ENCODE results near the gene MYO16. TPM values are rescaled to one million over a fixed set of nuclear protein-coding genes. Genes with fewer than 3 reads are reported as not detected.

MYO16 gene
- total and polyA plus RNA-seq, 2 of the 4 experiments (the other 2 are of a cell fraction), result under 0.01 to 0.03 TPM

DNA sequence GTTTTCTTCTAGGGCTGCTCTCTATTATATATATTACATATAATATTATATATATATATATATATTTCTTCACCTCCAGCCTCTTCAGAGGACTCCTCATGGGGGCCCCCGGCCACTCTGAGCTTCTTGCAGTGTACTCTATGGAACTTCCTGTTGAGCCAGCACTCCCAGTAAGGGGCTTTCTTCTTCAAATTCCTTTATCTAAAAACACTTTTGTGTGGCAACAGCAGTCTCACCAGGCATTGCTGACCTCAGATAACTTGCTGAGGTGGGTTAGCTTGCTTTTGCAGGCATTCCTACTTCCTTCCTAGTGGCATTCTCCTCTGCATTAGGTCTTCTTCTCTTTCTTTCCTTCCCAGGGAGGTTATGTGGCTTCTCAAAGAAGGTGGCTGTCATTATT, 381.5 kb downstream of the MYO16 start:
- Histone ChIP-seq H3K14ac (replicated peaks; ENCODE audit: low read depth, low read length) (no peak overlapping the region), H4K8ac (ENCODE audit: low read depth in 2 of 2, low read length in 2 of 2) (no peak overlapping the region), H3K18ac (ENCODE audit: low read depth, low read length) (no peak overlapping the region; the same call in 1 of the 2 replicates), H4K5ac (ENCODE audit: low read depth, low read length) (no peak overlapping the region; the same call in 1 of the 2 replicates), H3K36me3 (ENCODE audit: control insufficient read depth, insufficient read depth, low read length) (no peaks in the 10 kb centered on the region), H3K79me1 (ENCODE audit: low read depth in 1 of 2, low read length in 2 of 2) (no peaks in the 10 kb centered on the region), H2BK20ac (ENCODE audit: low read depth, low read length) (no peak overlapping the region), H3K9ac (ENCODE audit: low read depth, low read length) (no peak overlapping the region), H3K27ac (ENCODE audit: insufficient read depth, low read length) (no peak overlapping the region), H3K9me1 (ENCODE audit: insufficient read depth, low read length) (no peaks in the 10 kb centered on the region), H4K20me1 (ENCODE audit: insufficient read depth, low read length) (no peaks in the 10 kb centered on the region), H3K4me1 (ENCODE audit: control insufficient read depth, insufficient read depth, low read length) (peaks cover 3% of the 10 kb centered on the region; the same call in 1 of the 2 replicates), H3K4me3 (ENCODE audit: insufficient read depth, low read depth, low read length) (no peak overlapping the region), H2BK120ac (ENCODE audit: low read depth, low read length) (no peak overlapping the region), H3K27me3 (ENCODE audit: control insufficient read depth, insufficient read depth, low read length) (peaks cover 4% of the 10 kb centered on the region; the same call in 1 of the 2 replicates), H2BK15ac (ENCODE audit: low read depth, low read length) (no peak overlapping the region), H2AFZ (replicated peaks; ENCODE audit: low read length, poor library complexity) (no peak overlapping the region), H3K23ac (ENCODE audit: low read depth, low read length) (no peak overlapping the region), H2AK5ac (ENCODE audit: low read depth, low read length) (no peak overlapping the region), H3K4ac (ENCODE audit: low read depth, low read length) (no peak overlapping the region), H2AK9ac (replicated peaks; ENCODE audit: low read depth, low read length, poor library complexity) (no peak overlapping the region), H3K56ac (ENCODE audit: extremely low read depth, insufficient read depth, low read length) (no peak overlapping the region), H3K4me2 (ENCODE audit: low read depth, low read length) (0 out of 2 replicates have a peak overlapping the region, but pooled peaks have one; percentile 50), H4K91ac (ENCODE audit: insufficient read depth, low read depth, low read length) (no peak overlapping the region), H3K9me3 (ENCODE audit: control insufficient read depth, insufficient read depth, low read length) (no peaks in the 10 kb centered on the region), H2BK5ac (ENCODE audit: low read depth, low read length, poor library complexity, severe bottlenecking) (no peak overlapping the region)
- TF ChIP-seq MAFK (IDR thresholded peaks at IDR 0.05; ENCODE audit: low read depth, low read length) (no peak), BHLHE40 (IDR thresholded peaks at IDR 0.05; ENCODE audit: low read depth, low read length) (no peak), POLR2A (IDR thresholded peaks at IDR 0.05; ENCODE audit: low read depth, low read length) (no peak), RAD21 (IDR thresholded peaks at IDR 0.05; ENCODE audit: low read length) (no peak), FOS (IDR thresholded peaks at IDR 0.05; ENCODE audit: low read depth, low read length) (no peak), MXI1 (IDR thresholded peaks at IDR 0.05; ENCODE audit: borderline replicate concordance, low read depth, low read length) (no peak), MAZ (IDR thresholded peaks at IDR 0.05; ENCODE audit: borderline replicate concordance, low read depth, low read length) (no peak), SMC3 (IDR thresholded peaks at IDR 0.05; ENCODE audit: low read depth, low read length) (no peak)
- TF ChIP-seq, protein P1, sequence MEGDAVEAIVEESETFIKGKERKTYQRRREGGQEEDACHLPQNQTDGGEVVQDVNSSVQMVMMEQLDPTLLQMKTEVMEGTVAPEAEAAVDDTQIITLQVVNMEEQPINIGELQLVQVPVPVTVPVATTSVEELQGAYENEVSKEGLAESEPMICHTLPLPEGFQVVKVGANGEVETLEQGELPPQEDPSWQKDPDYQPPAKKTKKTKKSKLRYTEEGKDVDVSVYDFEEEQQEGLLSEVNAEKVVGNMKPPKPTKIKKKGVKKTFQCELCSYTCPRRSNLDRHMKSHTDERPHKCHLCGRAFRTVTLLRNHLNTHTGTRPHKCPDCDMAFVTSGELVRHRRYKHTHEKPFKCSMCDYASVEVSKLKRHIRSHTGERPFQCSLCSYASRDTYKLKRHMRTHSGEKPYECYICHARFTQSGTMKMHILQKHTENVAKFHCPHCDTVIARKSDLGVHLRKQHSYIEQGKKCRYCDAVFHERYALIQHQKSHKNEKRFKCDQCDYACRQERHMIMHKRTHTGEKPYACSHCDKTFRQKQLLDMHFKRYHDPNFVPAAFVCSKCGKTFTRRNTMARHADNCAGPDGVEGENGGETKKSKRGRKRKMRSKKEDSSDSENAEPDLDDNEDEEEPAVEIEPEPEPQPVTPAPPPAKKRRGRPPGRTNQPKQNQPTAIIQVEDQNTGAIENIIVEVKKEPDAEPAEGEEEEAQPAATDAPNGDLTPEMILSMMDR (conservative IDR thresholded peaks at IDR 0.05; ENCODE audit: low read depth, low read length), result no peak
- DNase-seq (no peak), ATAC-seq (ENCODE audit: low read depth) (no peak)
- POLR2A ChIA-PET (ENCODE audit: unreplicated experiment), result no interaction called here
- intact Hi-C loops (cut with micrococcal nuclease) (no loop called here), in situ Hi-C loops (cut with MboI; ENCODE audit: low sequenced_read_pairs) (no loop called here), dilution Hi-C loops (cut with HindIII; ENCODE audit: low sequenced_read_pairs, unreplicated experiment) (no loop called here)
- BruUV-seq (replicated peaks), result no TSS peak
- CTCF ChIA-PET, result no interaction called here
- no CpG with 5 or more reads among the region's 1 CpG for WGBS, 2 experiments (ENCODE audit: extremely low coverage in 2 of 2, insufficient read length in 1 of 2)
